Activated T-helper 1 cell treated with anti-CD3 and anti-CD28 coated beads, Interleukin-12 subunit alpha, Interleukin-12 subunit beta, Interleukin-2, Interleukin-4 antibody, amounts not matched to agents 30 ng/mL and 10 ng/mL and 1 ng/mL, durations not matched to agents 14 hours and 24 hours and 36 hours (primary cell): ENCODE results near the gene ACACB. TPM values are rescaled to one million over a fixed set of nuclear protein-coding genes. Genes with fewer than 3 reads are reported as not detected.
A peak's percentile ranks its signal among the peaks of the same experiment; 100 is the strongest.

ENCODE experiments used
- DNase-seq: peaks from one replicate; pipeline ENCODE4 v3.0.0; 2021; ENCODE audit warnings: low spot score
- H3K27ac Mint-ChIP-seq: one replicate; pipeline ENCODE4 v1.8.0; 2021; ENCODE audit warnings: mild to moderate bottlenecking, mixed read lengths
- H3K27me3 Mint-ChIP-seq: one replicate; pipeline ENCODE4 v1.8.0; 2022; ENCODE audit warnings: mild to moderate bottlenecking, moderate library complexity, mixed read lengths; ENCODE audit not compliant: insufficient read depth
- H3K36me3 Mint-ChIP-seq: one replicate; pipeline ENCODE4 v1.8.0; 2021; ENCODE audit warnings: low read depth, mixed read lengths
- H3K4me1 Mint-ChIP-seq: one replicate; pipeline ENCODE4 v1.8.0; 2021; ENCODE audit warnings: low read depth, mixed read lengths
- H3K4me3 Mint-ChIP-seq: one replicate; pipeline ENCODE4 v1.8.0; 2021; ENCODE audit warnings: mild to moderate bottlenecking, moderate library complexity, mixed read lengths
- H3K9me3 Mint-ChIP-seq: one replicate; pipeline ENCODE4 v1.8.0; 2021; ENCODE audit warnings: mixed read lengths
- intact Hi-C: fragments of 100-400 bp; cut with micrococcal nuclease; formaldehyde crosslinking; loops from one replicate; pipeline ENCODE4 v1.15.1; 2024
- total RNA-seq: library from RNA; stranded (reverse); gene quantifications from 2 replicates; pipeline ENCODE4 v1.2.3, GENCODE V29; 2022

The ACACB gene
- 5.0 and 6.9 TPM in 2 replicates for total RNA-seq

DNA sequence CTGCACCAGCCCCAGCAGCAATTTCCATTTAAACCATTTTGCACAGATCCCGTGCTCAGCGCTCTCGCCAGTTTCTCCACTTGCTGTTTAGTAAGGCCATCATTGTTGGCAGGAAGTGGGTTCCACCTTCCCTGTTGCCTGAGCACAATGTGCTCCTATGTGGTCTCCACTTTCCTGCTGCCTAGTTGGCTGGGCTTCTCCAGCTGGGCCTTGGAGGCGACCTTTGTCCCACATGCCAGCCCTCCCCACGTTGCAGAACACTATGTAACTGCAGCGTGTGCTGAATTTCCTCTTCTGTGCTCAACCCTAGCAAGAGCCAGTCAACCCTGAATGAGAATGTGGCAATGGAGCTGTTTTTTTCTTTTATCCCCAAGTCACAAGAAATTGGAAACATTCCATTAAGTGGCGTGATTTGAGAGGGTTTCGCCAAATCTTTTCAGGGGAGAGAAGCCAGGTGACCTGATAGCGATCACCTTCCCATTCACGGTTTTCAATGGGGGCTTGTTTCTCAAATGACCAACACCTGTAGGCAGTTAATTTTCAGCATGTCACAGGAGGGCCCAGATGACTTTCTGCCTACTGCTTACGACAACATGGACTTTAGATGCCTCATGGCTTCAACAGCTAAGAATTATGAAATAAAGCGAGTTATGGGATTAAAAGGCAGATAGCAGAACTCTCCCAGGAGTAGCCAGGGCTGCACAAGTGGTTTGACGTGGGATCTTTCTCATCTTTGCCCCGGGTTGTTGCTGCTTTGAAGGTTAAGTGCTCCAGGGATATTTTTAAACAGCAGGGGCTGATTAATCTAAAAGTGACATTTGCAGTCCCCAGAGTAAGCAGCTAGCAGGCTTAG lies at the start of gene ACACB:
ACACB (plus strand) TSS at position 830 of the 853 bp plus-strand sequence. CDS start 22,819 bp downstream, outside the sequence.
- Mint-ChIP-seq H3K4me3 (no peak within 1 kb of the TSS), H3K36me3 (peaks cover 2% of the 10 kb centered on the region), H3K27ac (no peak within 1 kb of the TSS), H3K9me3 (no peaks in the 10 kb centered on the region), H3K4me1 (peaks cover 11% of the 10 kb centered on the region), H3K27me3 (no peaks in the 10 kb centered on the region)
- intact Hi-C loops, result no loop called here
- DNase-seq, result no peak

DNA sequence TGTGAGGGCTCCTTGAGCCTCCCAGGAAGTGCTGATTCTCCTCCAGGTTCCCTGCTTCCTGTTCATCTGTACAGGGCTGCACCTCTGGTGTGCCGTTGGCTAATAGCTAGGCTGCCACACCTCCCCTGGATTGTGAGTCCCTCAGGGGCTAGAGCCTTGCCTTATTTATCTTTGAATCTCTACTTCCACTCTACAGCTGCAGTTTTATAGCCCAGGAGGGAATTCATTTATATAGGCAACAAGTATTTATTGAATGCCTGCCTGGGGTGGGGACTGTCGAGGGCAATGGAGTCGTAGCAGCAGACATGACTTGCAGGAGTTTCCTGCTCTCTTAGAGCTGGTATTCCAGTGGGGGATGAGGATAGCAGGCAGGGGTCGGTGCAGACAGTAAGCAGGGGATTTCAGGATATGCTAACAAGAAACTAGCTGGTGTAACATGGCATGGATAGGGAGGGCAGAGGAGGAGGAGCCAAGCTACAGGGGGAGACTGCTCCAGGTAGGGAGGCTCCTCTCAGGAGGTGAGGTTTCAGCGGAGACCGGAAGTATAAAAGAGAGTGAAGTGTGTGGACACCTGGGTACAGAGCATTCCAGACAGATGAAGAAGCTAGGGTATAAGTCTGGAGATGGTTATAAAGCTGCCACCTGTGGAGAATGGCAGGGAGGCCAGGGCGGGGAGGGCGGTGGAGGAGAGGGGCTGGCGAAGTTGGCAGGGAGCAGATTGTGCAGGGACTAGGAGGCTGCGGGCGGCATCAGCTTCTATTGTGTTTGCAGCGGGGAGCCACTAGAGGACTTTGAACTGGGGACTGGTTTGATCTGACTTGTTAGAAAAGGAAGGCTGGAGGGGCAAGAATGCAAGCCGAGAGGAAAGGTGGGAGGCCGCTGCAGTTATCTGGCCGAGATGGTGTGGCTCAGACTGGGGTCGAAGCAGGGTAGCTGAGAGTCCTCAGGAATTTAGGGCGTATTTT lies 46.8 kb upstream of the ACACB start:
- Mint-ChIP-seq H3K9me3 (peaks cover under 1% of the 10 kb centered on the region), H3K4me1 (no peaks in the 10 kb centered on the region), H3K27ac (no peak overlapping the region), H3K4me3 (no peak overlapping the region), H3K36me3 (peaks cover 9% of the 10 kb centered on the region), H3K27me3 (no peaks in the 10 kb centered on the region)
- DNase-seq, result no peak
- intact Hi-C loops, result no loop called here

DNA sequence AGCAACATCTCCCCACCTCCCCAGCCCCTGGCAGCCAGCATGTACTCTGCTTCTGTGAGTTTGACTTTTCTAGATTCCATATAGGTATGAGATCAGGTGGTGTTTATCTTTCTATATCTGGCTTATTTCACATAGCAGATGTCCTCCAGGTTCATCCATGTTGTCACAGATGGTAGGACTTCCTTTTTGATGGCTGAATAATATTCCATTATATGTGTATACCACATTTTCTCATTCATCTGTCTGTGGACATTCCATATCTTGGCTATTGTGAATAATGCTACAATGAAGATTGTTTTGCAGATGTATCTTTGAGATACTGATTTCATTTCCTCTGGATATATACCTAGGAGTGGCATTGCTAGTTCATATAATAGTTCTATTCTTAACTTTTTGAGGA lies 41.5 kb upstream of the ACACB start:
- H3K27me3 Mint-ChIP-seq, result no peaks in the 10 kb centered on the region
- no peak overlapping the region for H3K27ac Mint-ChIP-seq
- intact Hi-C loops, result no loop called here
- peaks cover 10% of the 10 kb centered on the region for H3K9me3 Mint-ChIP-seq
- DNase-seq, result no peak
- no peaks in the 10 kb centered on the region for H3K4me1 Mint-ChIP-seq
- H3K4me3 Mint-ChIP-seq, result no peak overlapping the region
- H3K36me3 Mint-ChIP-seq, result peaks cover 19% of the 10 kb centered on the region

DNA sequence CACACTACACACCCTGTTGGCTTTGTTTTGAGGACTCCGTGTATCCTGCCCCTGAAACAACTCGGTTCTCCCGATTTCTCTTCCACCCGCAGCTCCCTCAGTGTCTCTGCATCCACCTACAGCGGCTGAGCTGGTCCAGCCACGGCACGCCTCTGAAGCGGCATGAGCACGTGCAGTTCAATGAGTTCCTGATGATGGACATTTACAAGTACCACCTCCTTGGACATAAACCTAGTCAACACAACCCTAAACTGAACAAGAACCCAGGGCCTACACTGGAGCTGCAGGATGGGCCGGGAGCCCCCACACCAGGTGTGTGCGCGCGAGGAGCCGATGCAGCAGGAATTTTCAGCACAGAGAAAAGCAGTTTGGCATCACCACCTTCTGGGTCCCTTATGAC lies 33.6 kb upstream of the ACACB start:
- H3K36me3 Mint-ChIP-seq, result peaks cover 15% of the 10 kb centered on the region
- DNase-seq, result no peak
- intact Hi-C loops, result no loop called here
- H3K27ac Mint-ChIP-seq, result no peak overlapping the region
- no peaks in the 10 kb centered on the region for H3K27me3 Mint-ChIP-seq
- H3K4me3 Mint-ChIP-seq, result no peak overlapping the region
- H3K9me3 Mint-ChIP-seq, result peaks cover 5% of the 10 kb centered on the region
- no peaks in the 10 kb centered on the region for H3K4me1 Mint-ChIP-seq

DNA sequence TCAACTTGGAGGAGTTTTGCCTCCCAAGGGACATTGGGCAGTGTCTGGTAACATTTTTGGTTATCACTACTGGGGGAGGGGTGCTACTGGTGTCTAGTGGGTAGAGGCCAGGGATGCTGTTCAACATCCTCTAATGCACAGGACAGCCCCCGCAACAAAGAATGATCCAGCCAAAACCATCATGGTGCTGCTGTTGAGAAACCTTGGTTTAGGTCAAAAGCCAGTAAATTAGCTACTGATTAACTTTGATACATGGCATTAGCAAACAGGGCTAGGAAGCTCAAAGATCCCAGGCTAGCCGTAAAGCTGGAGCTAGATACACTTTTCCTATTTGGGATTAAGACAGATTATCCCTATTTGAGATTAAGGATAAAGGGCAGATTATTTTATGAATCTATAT lies 32.0 kb upstream of the ACACB start:
- Mint-ChIP-seq H3K27ac (no peak overlapping the region), H3K4me1 (no peaks in the 10 kb centered on the region), H3K9me3 (no peaks in the 10 kb centered on the region), H3K27me3 (no peaks in the 10 kb centered on the region), H3K36me3 (peaks cover 17% of the 10 kb centered on the region), H3K4me3 (no peak overlapping the region)
- DNase-seq, result no peak
- intact Hi-C loops, result no loop called here

DNA sequence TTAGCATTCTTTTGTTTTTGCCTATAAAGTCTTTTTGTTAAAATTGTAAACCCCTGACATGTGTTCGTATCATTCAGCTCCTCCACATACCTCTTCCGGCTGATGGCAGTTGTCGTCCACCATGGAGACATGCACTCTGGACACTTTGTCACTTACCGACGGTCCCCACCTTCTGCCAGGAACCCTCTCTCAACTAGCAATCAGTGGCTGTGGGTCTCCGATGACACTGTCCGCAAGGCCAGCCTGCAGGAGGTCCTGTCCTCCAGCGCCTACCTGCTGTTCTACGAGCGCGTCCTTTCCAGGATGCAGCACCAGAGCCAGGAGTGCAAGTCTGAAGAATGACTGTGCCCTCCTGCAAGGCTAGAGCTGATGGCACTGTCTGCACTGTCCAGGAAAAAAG lies 30.8 kb upstream of the ACACB start:
- Mint-ChIP-seq H3K27ac (no peak overlapping the region), H3K27me3 (no peaks in the 10 kb centered on the region), H3K9me3 (no peaks in the 10 kb centered on the region), H3K4me3 (no peak overlapping the region), H3K4me1 (no peaks in the 10 kb centered on the region), H3K36me3 (peaks cover 17% of the 10 kb centered on the region)
- intact Hi-C loops, result no loop called here
- DNase-seq, result no peak

DNA sequence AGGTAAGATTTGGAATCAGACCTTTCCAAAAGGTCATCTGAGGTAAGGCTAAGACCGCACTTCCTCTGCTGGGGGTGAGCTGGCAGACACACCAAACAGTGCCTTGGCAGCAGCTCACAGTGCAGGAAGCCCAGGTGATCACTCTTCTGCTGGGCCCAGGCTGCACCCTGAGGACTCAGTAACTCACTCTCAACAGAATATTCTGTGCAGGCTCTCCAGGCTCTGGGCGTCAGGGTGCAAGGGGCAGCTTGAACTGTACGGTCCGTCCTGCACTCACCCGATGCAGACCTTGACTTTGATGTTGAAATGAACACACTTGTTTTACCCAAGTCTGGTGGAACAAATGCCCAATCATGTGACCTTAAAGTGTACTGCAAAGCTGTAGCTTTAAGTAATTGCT lies 29.1 kb upstream of the ACACB start:
- H3K27ac Mint-ChIP-seq, result no peak overlapping the region
- intact Hi-C loops, result no loop called here

DNA sequence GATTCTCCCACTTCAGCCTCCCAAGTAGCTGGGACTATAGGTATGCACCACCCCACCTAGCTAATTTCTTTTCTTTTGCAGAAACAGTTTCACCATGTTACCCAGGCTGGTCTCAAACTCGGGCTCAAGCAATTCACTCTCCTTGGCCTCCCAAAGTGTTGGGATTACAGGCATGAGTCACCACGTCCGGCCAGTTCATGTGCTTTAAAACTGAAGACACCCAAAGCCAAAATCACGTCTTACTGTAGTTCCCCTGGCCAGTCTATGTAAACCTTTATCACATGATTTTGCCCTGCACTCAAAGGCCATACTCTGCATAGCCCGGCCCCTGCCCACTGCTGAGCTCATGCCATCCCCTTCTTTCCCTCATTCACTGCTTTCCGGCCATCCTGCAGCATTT lies 27.6 kb upstream of the ACACB start:
- peaks cover 20% of the 10 kb centered on the region for H3K36me3 Mint-ChIP-seq

More for the DNA sequence above, 29.1 kb upstream of the ACACB start:
- DNase-seq, result no peak
- Mint-ChIP-seq H3K27me3 (no peaks in the 10 kb centered on the region), H3K9me3 (no peaks in the 10 kb centered on the region), H3K36me3 (peaks cover 15% of the 10 kb centered on the region), H3K4me1 (peaks cover 6% of the 10 kb centered on the region), H3K4me3 (no peak overlapping the region)

DNA sequence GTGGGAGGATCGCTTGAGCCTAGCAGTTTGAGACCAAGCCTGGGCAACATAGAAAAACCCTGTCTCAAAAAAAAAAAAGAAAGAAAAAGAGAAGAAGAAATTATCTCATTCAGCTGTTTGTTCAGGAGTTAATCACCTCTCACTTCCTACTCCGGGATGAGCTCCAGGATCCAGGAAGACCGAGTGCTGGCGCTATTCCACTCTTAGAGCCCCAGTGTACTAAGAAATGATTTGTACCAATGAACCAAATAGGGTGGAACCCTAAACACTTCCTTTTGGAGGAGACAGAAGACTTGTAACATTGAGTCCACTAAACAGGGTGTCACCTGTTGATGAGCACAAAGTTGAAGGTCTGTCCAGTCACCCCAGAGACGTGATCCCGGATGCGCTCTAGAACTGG lies 26.7 kb upstream of the ACACB start:
- Mint-ChIP-seq H3K4me1 (peaks cover 22% of the 10 kb centered on the region), H3K36me3 (peaks cover 20% of the 10 kb centered on the region), H3K4me3 (no peak overlapping the region), H3K27ac (no peak overlapping the region), H3K27me3 (no peaks in the 10 kb centered on the region), H3K9me3 (no peaks in the 10 kb centered on the region)
- intact Hi-C loops, result no loop called here
- DNase-seq, result no peak

More for the DNA sequence above, 27.6 kb upstream of the ACACB start:
- Mint-ChIP-seq H3K4me3 (no peak overlapping the region), H3K9me3 (no peaks in the 10 kb centered on the region), H3K4me1 (peaks cover 21% of the 10 kb centered on the region), H3K27ac (no peak overlapping the region), H3K27me3 (no peaks in the 10 kb centered on the region)
- intact Hi-C loops, result no loop called here
- no peak for DNase-seq

DNA sequence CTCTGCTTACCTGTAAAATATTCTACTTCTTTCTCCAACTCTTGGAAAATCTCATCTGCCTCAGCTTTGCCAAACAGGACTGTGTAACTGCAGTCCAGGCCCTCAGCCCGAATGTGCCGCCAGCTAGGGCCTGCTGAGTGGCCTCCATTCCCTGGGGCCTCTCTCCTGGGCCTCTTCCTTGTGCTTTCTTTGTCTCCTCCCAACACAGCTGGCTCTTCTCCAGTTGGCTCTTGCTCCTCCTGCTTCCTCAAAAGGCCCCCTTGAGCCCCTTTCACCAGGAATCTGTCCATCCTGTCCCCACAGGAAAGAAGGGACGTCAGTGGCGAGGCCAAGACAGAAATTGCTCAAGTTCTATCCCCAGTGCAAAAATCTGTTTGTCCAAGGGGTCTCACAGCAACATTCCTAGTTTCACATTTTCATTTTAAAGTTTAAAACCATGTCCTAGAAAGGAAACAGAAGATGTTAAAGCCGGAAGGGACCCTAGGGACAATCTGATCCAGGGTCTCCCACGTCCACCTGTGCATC lies 23.8 kb upstream of the ACACB start:
- H3K4me3 Mint-ChIP-seq, result peak overlapping the region; percentile 89
- peak overlapping the region; percentile 84 for H3K27ac Mint-ChIP-seq
- H3K36me3 Mint-ChIP-seq, result peaks cover 17% of the 10 kb centered on the region
- intact Hi-C loops, result loop anchor here (1.0 to 2.0 kb wide), 16 partner anchors 18 to 1407 kb away; partner anchors contain the start of genes CORO1C, FICD, KCTD10 and MMAB
- H3K4me1 Mint-ChIP-seq, result peaks cover 22% of the 10 kb centered on the region
- DNase-seq, result no peak
- H3K27me3 Mint-ChIP-seq, result no peaks in the 10 kb centered on the region
- no peaks in the 10 kb centered on the region for H3K9me3 Mint-ChIP-seq

DNA sequence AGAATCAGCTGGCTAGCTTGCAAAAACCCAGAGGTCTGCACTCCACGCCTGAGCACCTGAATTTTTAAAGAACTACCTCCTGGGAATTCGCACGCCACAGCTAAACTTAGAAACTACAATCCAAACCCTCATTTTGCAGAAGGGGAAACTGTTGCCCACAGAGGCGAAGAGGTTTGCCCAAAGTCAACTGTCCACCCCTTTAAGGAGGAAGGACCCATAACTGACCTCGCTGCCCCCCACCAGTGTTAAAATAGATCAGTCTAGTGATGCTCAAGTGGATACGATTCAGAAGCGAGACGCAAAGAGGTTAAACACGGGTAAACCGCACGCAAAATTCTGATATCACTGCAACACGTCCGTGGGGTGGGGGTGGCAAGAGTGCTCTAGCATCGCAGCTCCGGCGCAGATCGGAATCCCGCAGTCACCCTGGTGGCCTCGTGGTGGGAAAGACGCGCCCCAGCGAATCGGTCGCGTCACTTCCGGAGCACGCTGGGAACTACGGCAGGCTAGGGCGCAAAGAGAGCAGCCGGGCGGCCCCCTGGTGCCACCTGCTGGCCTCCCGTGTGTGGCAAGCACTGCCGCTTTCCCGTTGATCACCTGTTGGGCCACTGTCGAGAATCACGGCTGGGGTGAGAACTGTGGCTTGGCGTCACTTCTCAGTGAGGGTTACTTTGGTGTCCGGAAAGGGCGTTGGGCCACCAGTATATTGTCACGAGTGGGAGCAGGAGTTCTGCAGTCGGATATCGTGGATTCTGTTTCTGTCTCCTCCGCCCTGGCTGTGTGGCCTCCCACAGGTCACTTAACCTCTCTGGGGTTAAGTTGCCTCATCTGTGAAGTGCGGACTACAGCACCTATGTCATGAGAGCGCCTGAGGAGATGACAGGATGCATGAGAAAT lies 23.1 kb upstream of the ACACB start, which contains the start of gene ALKBH2:
ALKBH2 (minus strand) TSS at position 451 of the 897 bp plus-strand sequence. CDS start 686 bp downstream, outside the sequence.
- peaks cover 17% of the 10 kb centered on the region for H3K36me3 Mint-ChIP-seq
- H3K27me3 Mint-ChIP-seq, result no peaks in the 10 kb centered on the region
- peak within 1 kb of the TSS; percentile 89 for H3K4me3 Mint-ChIP-seq
- peaks cover 22% of the 10 kb centered on the region for H3K4me1 Mint-ChIP-seq
- H3K9me3 Mint-ChIP-seq, result no peaks in the 10 kb centered on the region
- intact Hi-C loops, result loop anchor here (1.0 to 2.0 kb wide), 16 partner anchors 18 to 1408 kb away; partner anchors contain the start of genes CORO1C, FICD, KCTD10 and MMAB
- H3K27ac Mint-ChIP-seq, result peak within 1 kb of the TSS; percentile 84
- peak; percentile 92 for DNase-seq

DNA sequence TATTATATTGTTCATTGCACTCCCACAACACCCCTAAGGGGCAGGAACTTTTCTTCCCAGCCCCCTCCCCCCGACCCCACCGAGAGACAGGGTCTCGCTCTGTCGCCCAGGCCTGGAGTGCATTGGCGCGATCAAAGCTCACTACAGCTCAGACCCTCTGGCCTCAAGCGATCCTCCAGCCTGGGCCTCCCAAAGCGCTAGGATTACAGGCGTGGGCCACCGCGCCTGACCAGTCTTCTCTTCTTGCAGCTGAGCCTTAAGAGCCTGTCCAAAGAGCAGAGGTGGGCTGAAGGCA lies 19.3 kb upstream of the ACACB start:
- Mint-ChIP-seq H3K27me3 (no peaks in the 10 kb centered on the region), H3K4me3 (peak overlapping the region; percentile 93), H3K9me3 (no peaks in the 10 kb centered on the region), H3K36me3 (peaks cover 29% of the 10 kb centered on the region), H3K4me1 (peaks cover 44% of the 10 kb centered on the region), H3K27ac (no peak overlapping the region)
- intact Hi-C loops, result loop anchor here (1.0 to 5.0 kb wide), 4 partner anchors 14 to 615 kb away; partner anchors contain the start of gene FAM222A
- no peak for DNase-seq
